Psoas muscle (tissue), 8 donors: ENCODE data around the gene JPH2. TPM values are rescaled to one million over a fixed set of nuclear protein-coding genes. Genes with fewer than 3 reads are reported as not detected.

Experiments used
- ATAC-seq, 4 donors: fragments of 200-7000 bp; cut with Tn5 transposase; one replicate each; pipeline ENCODE4 v1.9.1; 2020; ENCODE audit warnings: moderate library complexity in 3 of 4, mild to moderate bottlenecking in 2 of 4
- DNase-seq, 2 donors: peaks; one replicate each; pipeline ENCODE4 v3.0.0-alpha.2; 2020
- H3K27ac ChIP-seq: fragments of 200-600 bp; one replicate; pipeline ENCODE4 v1.8.0; 2022
- H3K27me3 ChIP-seq, 3 donors: fragments of 200-600 bp in 1 of 3; one replicate each; pipeline versions ENCODE4 v1.6.1 to v1.8.0; 2013 to 2022; ENCODE audit warnings: low read length in 2 of 3, mild to moderate bottlenecking in 2 of 3, moderate library complexity in 1 of 3; ENCODE audit not compliant: insufficient read depth in 3 of 3
- H3K36me3 ChIP-seq, 2 donors: fragments of 200-600 bp in 1 of 2; one replicate each; pipeline versions ENCODE4 v1.6.1 to v1.8.0; 2013 to 2022; ENCODE audit warnings: low read depth in 1 of 2, mild to moderate bottlenecking in 1 of 2, moderate library complexity in 1 of 2; ENCODE audit not compliant: insufficient read depth in 1 of 2
- H3K4me1 ChIP-seq: fragments of 200-600 bp; one replicate; pipeline ENCODE4 v1.8.0; 2022
- H3K4me3 ChIP-seq: fragments of 200-600 bp; one replicate; pipeline ENCODE4 v1.8.0; 2022; ENCODE audit warnings: mild to moderate bottlenecking
- H3K9me3 ChIP-seq: fragments of 200-600 bp; one replicate; pipeline ENCODE4 v1.8.0; 2022
- WGBS, 3 donors: extraction: QIAGEN DNeasy Blood & Tissue Kit; methylation state at CpG; one replicate each; pipeline versions ENCODE4 v1.1.6 to v1.1.7; 2013; 5-methylcytosine and 5-hydroxymethylcytosine counted together
- intact Hi-C, 2 donors: fragments of 100-400 bp; cut with DNase I; formaldehyde crosslinking; loops; one replicate each; pipeline versions ENCODE4 v1.11.0 to v1.14.2; 2022
- polyA plus RNA-seq, 3 donors: library from polyadenylated mRNA; stranded (reverse); fragments of 200-250 nt; gene quantifications; one replicate each; pipeline ENCODE4 v1.2.3, GENCODE V29; 2013
- total RNA-seq, 4 donors: library from RNA; stranded (reverse); fragmentation: NEBNext Ultra II Directional in 2 of 4; extraction: Animal tissue kit (Norgen Biotek cat#: 25700) in 2 of 4; gene quantifications; one replicate each; pipeline versions ENCODE4 v1.2.1 to v1.2.4, GENCODE V29; 2021 to 2023
- TF ChIP-seq, protein P1 (sequence below): fragments of 200-600 bp; IDR thresholded peaks from one replicate; pipeline ENCODE4 v1.8.0; 2022; ENCODE audit warnings: antibody characterized with exemption
- donor health status: healthy with polysubstance abuse.
- donor health status: DM: no; HTN: no; CAD: no; lungs with moderate emphysema.
- donor health status: Bipolar disorder and iron deficiency.
- donor health status: healthy.
- donor health status: DM: yes; HTN: yes; CAD: no.
- donor health status: DM: no; HTN: no; CAD: no.
- donor health status: DM: no; HTN: no; CAD: no.
- donor health status: DM: yes; HTN: yes; CAD: no.

The JPH2 gene
- total and polyA plus RNA-seq, 7 donors: 13.5 to 145 (median 48.0) TPM

DNA sequence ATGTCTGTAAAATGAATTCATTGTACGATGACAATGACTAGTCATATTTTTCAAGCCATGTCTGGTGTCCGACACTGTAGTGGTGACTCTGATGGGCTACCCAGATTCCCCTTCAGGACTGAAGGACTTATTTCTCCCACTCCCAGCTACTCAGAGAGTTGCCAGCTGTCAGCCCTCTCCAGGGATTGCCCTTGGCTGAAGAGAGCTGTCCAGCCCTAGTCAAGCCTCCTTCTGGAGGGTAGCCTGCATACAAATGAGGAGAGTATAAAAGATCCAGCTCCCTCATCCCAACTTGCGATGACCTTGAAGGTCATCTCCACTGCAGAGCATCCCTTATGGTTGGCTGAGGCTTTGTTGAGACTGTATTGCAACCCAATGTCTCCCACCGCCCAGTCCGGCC is 29.9 kb downstream of the JPH2 start:
- DNase-seq (no peak), ATAC-seq (peak in 1 of 4 donors; percentile 13)
- peak overlapping the region; percentile 91 for H3K27ac ChIP-seq
- peaks cover 0 to 34% of the 10 kb centered on the region in 2 donors for H3K36me3 ChIP-seq
- intact Hi-C loops: no loop called here
- H3K9me3 ChIP-seq: no peaks in the 10 kb centered on the region
- 68 to 77% (median 73%) methylated on average over 5 of the region's 5 CpGs for WGBS, 3 donors
- no peak overlapping the region for H3K4me3 ChIP-seq
- TF ChIP-seq, protein P1, sequence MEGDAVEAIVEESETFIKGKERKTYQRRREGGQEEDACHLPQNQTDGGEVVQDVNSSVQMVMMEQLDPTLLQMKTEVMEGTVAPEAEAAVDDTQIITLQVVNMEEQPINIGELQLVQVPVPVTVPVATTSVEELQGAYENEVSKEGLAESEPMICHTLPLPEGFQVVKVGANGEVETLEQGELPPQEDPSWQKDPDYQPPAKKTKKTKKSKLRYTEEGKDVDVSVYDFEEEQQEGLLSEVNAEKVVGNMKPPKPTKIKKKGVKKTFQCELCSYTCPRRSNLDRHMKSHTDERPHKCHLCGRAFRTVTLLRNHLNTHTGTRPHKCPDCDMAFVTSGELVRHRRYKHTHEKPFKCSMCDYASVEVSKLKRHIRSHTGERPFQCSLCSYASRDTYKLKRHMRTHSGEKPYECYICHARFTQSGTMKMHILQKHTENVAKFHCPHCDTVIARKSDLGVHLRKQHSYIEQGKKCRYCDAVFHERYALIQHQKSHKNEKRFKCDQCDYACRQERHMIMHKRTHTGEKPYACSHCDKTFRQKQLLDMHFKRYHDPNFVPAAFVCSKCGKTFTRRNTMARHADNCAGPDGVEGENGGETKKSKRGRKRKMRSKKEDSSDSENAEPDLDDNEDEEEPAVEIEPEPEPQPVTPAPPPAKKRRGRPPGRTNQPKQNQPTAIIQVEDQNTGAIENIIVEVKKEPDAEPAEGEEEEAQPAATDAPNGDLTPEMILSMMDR: no peak
- peaks cover 0 to 5% (median 0%) of the 10 kb centered on the region in 3 donors for H3K27me3 ChIP-seq
- peaks cover 45% of the 10 kb centered on the region for H3K4me1 ChIP-seq

DNA sequence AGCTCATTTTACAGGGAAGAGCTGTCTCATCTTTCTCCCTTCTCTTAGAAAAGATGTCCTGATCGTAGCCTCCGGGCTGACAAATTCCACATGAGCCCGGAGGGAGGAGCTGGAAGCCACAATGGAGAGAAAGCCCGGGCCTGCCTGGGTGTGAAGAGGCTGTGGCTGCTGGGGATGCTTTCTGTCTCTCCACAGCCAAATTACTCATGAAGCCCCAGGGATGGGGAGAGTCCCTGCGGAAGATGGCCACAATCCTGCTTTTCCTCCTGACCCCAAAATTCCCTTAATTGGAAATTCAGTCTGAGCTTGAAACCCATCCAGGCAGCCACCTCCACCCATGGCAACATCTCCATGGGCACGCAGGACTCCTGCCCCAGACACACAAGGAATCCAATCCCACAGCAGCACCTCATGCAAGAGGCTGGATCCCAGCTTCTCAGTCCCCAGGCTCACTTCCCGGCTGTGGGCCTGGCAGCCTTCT is 32.4 kb downstream of the JPH2 start:
- peak; percentile 21 to 61 (median 54) for ATAC-seq
- peaks cover 62% of the 10 kb centered on the region for H3K4me1 ChIP-seq

DNA sequence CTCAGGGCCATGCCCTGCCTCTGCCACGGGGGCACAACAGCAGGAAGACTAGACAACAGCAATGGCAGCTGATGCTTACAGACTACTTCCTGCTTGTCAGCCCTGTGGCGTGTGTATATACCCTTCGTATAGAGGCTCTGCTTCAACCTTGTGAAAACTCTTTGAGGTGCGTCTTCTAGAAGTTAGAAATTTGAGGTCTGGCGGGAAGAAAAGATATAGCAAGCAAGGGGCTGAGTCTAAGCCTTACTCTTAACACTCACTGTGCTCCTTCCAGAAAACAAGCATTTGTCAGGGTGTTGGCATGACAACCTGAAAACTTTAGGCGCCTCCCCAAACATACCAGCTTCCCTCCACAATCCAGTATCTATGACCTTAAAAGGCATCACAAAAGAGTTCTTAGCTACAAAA is 33.3 kb downstream of the JPH2 start:
- intact Hi-C loops: no loop called here
- ATAC-seq (no peak), DNase-seq (no peak)
- Histone ChIP-seq H3K27me3 (peaks cover 0 to under 1% (median 0%) of the 10 kb centered on the region in 3 donors), H3K27ac (peak overlapping the region; percentile 91), H3K36me3 (peaks cover 0 to 20% of the 10 kb centered on the region in 2 donors), H3K4me3 (no peak overlapping the region), H3K9me3 (no peaks in the 10 kb centered on the region), H3K4me1 (peaks cover 67% of the 10 kb centered on the region)
- TF ChIP-seq, protein P1: no peak
- WGBS, 3 donors: 53 to 63% (median 60%) methylated on average over 6 of the region's 6 CpGs

More for the DNA sequence above, 32.4 kb downstream of the JPH2 start:
- TF ChIP-seq, protein P1: peak; percentile 27
- 12 to 32% (median 24%) methylated on average over 7 of the region's 7 CpGs for WGBS, 3 donors
- Histone ChIP-seq H3K36me3 (peaks cover 0 to 30% of the 10 kb centered on the region in 2 donors), H3K9me3 (no peaks in the 10 kb centered on the region), H3K27me3 (peaks cover 0 to 5% (median 0%) of the 10 kb centered on the region in 3 donors), H3K27ac (peak overlapping the region; percentile 91), H3K4me3 (no peak overlapping the region)
- DNase-seq: no peak
- intact Hi-C loops: no loop called here

DNA sequence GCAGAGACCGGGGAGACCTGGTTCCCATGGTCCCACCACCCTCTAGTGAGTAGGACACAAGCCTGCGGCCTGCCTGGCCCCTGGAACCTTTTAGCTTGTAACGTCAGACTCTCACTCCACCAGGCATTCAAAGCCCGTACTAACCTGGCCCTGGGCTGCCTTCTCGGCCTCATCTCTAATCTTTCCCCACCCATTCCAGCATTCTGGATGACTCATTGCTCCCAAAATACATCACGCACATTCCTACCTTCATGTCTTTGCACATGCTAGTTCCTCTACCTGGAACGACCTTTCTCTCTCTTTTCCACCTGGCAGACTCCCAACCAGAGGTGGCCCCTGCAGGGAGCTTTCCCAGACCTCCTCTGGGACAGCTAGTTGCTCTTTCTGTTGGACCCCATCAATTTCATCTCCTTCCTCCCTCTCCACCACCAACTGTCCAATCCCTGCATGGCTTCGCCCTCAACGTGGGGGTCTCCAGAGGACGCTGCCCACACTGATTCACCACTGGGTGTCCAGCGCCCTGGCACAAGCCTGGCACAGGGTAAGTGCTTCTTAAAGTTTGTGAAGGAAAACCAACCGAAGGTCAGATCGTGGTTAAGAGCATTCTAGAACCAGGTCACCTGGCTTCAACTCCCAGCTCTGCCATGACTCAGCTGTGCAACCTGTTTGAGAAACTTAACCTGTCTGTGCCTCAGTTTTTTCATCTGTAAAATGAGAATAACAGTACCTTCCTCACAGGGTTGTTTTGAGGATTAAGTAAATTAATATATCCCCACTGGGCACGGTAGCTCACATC is 35.2 kb downstream of the JPH2 start:
- Histone ChIP-seq H3K4me3 (no peak overlapping the region), H3K36me3 (peaks cover 0 to 10% of the 10 kb centered on the region in 2 donors), H3K27ac (peak overlapping the region; percentile 91), H3K9me3 (no peaks in the 10 kb centered on the region), H3K4me1 (peaks cover 66% of the 10 kb centered on the region), H3K27me3 (no peaks in the 10 kb centered on the region)
- intact Hi-C loops: no loop called here
- peak; percentile 83 to 90 (median 88) for ATAC-seq
- WGBS, 3 donors: 37 to 59% (median 45%) methylated on average over 14 of the region's 14 CpGs
- TF ChIP-seq, protein P1: no peak
- no peak for DNase-seq
